GM12874 (cell line): ENCODE measurements around the gene DCP2.

Experiments used
- CTCF ChIP-seq: IDR thresholded peaks from 2 replicates; pipeline ENCODE4 v1.5.1; 2011; ENCODE audit warnings: low read depth, mild to moderate bottlenecking, control low read depth, low read length, moderate library complexity; ENCODE audit not compliant: insufficient read depth

DCP2 gene

GRCh38 chr5:113002423-113002822 is 25.8 kb downstream of the DCP2 start:
- no peak for TF ChIP-seq CTCF

GRCh38 chr5:113003763-113004162 is 27.2 kb downstream of the DCP2 start:
- TF ChIP-seq CTCF: no peak

- TF ChIP-seq CTCF: no peak
Observed at GRCh38 chr5:113005454-113005853, 28.9 kb downstream of the DCP2 start.

GRCh38 chr5:113017881-113018635 is 41.5 kb downstream of the DCP2 start:
- TF ChIP-seq CTCF: no peak

GRCh38 chr5:113020461-113021273 is 44.1 kb downstream of the DCP2 start:
- no peak for TF ChIP-seq CTCF

- no peak for TF ChIP-seq CTCF
Observed at GRCh38 chr5:113022661-113023060, 46.1 kb downstream of the DCP2 start.

- no peak for TF ChIP-seq CTCF
Observed at GRCh38 chr5:113024076-113024697, 47.6 kb downstream of the DCP2 start.
